Epithelial cell of prostate (primary cell): Measurements from ENCODE around the gene SOSTDC1.

Source experiments
- DNase-seq: peaks from one replicate; pipeline ENCODE4 v3.0.0-alpha.2; 2011; ENCODE audit warnings: low read depth, low spot score
- H3K27ac ChIP-seq: fragments of 450-650 bp; 2 replicates; pipeline ENCODE4 v1.5.1; 2017; ENCODE audit warnings: mild to moderate bottlenecking

The SOSTDC1 gene

DNA sequence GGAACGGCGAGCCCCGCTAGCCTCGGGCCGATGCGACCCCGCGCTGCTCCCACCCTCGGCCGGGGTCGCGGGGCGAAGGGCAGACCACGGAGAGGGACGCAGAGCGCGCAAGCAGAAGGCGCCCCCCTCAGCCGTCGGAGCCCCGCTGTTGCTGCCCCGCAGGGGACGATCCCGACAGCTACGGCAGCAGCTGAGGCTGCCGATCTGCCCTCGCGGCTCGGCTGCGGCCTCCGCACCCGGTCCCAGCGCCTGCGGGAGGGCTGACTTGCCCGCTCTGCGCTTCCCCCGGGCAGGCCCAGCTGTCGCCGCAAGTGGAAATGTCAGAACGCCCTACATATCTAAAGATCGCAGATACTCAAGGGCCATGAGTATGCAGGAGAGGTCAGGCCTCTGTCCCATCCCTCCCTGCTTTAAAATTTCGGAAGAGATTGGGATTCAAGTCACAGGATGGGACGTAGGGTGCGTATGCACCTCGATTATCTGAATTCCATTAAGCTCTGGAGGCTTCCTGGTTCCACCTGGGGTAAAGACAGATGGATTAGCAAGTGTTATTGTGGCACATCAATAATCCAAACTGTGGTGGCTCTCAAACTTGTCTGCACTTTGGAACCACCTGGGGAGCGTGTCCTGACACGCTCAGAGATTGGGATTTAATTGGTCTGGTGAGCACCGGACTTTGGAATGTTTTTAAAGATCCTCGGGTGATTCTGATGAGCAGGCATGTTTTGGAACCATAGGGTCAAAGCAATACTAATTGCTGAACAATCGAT is 44.0 kb downstream of the SOSTDC1 start, which contains the start of gene CRPPA:
Gene CRPPA, minus strand, starts transcription at position 206 of the 770 bp plus-strand sequence. CDS start 216 bp downstream, outside the sequence.
- H3K27ac ChIP-seq: peak within 1 kb of the TSS; percentile 89
- peak; percentile 44 for DNase-seq

DNA sequence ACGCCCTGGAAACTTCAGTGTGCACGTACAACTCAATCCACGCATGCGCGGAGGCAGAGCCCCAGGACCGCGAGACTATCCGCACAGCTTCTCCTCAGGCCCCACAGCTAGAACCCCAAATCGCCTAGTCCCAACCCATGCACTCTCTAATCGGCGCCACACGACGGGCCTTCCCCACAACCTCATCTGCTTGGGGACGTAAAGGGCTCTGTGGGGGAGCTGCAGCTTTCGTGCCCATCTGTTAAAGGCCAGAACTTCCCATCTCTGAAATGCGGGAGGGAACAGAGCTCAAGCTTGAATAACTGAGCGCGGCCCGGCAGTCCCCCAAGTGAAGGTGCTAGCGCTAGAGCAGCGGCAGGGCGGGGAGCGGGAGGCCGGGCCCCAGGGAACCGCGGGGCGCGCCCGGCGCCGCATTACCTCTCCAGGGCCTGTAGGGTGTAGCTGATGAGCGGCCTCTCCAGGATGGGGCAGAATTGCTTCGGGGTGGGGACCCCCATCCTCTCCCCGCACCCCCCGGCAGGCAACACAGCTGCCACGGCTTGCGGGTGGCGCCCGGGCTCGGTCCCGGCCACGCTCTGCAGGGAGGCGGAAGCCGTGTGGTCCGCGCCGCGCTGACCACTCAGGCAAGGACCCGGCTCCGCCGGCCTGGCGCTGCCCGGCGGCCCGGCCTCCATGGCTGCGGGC is 44.7 kb downstream of the SOSTDC1 start:
- peak; percentile 26 for DNase-seq
- peak overlapping the region; percentile 89 for H3K27ac ChIP-seq

DNA sequence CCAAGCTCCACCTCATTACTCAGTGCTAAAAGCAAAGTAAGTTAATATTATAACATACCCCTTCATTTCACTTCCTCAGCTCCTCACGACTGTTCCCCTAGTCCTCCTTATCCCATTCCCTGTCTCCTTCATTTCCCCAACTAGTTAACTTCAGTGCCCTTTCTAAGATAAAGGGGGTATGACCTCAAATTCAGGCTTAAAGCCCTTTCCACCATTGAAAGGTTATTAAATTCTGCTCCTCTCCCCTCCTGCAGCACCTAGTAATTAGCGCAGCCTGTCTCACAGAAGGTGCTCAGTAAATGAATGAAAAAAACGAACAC is 45.2 kb downstream of the SOSTDC1 start:
- H3K27ac ChIP-seq: peak overlapping the region; percentile 89
- no peak for DNase-seq

DNA sequence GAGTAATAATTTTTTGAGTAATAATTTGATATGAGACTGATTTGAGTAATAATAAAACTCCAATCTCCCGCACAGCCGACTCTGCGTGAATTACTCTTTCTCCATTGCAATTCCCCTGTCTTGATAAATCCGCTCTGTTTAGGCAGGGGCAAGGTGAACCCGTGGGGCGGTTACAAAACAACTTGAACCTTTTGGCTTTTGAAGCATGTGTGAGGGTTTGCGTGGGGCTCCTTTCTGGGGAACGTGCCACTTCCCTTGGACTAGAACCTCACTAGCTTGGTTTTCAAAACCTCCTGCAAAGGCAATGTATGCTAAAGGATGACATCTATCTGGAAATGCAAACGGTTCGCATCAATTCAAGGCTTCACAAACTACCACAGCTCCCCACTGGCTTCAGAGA is 45.7 kb downstream of the SOSTDC1 start:
- no peak for DNase-seq
- H3K27ac ChIP-seq: peak overlapping the region; percentile 89

DNA sequence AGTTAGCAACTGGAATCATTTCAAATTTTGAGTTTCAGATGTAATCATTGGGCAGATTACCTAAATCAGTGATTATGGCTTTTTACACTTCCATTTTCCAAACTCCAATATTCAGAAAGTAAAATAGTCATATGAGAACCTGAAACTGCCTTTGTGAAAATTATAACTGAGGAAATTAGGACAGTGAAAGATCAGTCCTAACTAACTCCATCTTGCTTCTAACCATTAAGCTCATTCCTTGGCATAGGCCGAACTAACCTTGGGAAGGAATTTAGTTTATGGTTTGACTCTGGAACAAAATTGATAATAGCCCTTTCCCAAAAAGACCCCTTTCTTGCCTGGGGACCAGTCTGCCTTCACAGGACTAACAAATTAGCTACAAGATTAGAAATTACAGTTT is 46.4 kb downstream of the SOSTDC1 start:
- no peak overlapping the region for H3K27ac ChIP-seq
- no peak for DNase-seq

DNA sequence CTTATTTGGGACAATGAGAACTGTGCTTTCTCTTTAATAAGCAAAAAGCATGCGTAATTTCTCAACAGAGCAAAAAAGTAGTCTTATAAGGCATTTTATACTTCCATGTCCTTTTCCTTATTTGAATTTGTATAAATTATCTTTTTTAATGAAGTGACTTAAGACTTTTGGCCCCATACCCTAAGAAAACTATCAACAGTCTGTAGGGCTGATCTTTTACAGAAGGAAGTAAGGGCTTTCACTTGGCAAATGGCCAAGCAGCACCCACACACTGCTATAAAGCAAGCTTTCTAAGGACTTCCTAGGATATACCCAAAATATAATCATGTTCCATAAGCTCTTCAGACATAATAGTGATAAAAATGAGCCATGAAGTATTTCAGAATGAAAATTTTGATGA is 47.6 kb downstream of the SOSTDC1 start:
- no peak overlapping the region for H3K27ac ChIP-seq
- no peak for DNase-seq

DNA sequence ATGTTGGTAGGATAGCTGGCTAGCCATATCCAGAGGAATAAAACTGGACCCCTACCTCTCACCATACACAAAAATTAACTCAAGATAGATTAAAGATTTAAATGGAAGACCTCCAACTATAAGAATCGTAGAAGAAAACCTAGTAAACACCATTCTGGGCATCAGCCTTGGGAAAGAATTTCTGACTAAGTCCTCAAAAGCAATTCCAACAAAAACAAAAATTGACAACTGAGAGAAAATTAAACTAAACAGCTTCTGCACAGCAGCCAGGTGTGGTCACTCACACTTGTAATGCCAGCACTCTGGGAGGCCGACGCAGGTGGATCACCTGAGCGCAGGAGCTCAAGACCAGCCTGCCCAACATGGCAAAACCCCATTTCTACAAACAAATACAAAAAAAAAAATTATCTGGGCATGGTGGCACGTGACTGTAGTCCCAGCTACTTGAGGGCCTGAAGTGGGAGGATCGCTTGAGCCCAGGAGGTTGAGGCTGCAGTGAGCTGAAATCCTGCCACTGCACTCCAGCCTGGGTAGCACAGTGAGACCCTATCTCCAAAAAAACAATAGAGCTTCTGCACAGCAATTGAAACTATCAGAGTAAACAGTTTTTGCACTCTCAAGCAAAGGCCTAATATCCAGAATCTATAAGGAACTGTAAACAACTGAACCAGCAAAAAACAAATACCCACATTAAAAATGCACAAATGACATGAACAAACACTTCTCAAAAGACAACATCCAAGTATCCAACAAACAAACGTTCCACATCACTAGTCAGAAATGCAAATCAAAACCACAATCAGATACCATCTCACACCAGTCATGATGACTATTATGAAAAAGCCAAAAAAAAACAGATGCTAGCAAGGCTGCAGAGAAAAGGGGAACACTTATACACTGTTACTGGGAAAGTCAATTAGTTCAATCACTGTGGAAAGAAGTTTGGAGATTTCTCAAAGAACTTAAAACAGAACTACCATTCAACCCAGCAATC is 49.0 kb downstream of the SOSTDC1 start:
- H3K27ac ChIP-seq: no peak overlapping the region
- DNase-seq: no peak

DNA sequence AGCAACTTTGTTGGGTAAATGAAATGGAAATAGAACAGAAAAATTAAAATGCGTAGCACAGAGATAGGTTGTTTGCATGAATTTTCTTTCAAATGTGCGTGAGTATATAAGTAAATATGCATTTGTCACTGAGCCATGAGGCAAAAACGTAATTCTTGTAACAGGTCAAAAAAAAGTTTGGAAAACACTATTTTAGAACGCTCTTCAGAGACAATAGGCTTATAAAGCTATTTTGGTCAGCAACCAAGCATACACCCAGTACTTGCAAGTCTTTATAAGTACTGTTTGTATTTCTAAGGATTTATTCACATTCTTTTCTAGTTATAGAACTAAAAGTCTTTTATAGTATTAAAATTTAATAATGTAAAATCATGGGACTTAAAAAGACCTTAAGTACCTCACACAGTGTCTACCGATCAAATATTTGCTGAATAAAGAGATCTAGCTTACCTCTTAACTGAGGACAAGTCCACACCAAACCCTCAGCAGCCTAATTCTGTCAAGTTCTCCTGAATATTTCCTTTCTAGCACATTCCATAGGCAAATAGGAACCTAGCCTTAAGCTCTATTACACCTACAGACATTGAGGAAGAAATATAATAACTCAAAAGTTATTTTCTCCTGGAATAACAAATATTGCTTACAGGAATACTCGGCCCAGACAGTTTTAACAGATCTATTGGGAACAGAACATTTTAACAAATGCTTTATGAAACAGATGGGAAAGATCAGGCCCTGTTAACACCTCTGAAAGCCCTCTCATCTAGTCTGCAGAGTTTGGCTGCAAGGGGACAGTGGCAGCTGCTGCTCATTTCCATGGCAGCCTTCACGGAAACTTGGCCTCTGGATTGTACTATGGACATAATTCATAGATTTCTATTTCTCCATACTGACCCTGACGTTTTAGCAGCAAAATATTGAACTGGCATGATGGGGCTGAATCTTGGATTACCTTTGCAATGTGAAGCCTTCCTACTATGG is 53.0 kb downstream of the SOSTDC1 start:
- no peak overlapping the region for H3K27ac ChIP-seq
- DNase-seq: no peak
